HCT116 (cell line): ENCODE measurements around the gene MUC20. TPM values are rescaled to one million over a fixed set of nuclear protein-coding genes. Genes with fewer than 3 reads are reported as not detected.

Experiments used
- ATAC-seq: fragments of 200-7000 bp; cut with Tn5 transposase; 2 replicates; pipeline ENCODE4 v1.9.1; 2020; ENCODE audit warnings: mild to moderate bottlenecking, moderate library complexity
- BruUV-seq: library from RNA; stranded (reverse); fragments of 400-500 nt; replicated peaks from 2 replicates; lab custom pipeline; 2021; lab: Mats Ljungman, UMichigan
- CTCF ChIA-PET: fragments of 300-600 bp; sonication (Branson Sonifier 250); formaldehyde crosslinking; loops from one replicate; lab custom pipeline; 2021; ENCODE audit warnings: antibody characterized with exemption; lab: Charles Lee
- POLR2A ChIA-PET: fragments of 300-600, 350-600 bp; sonication (Branson Sonifier 250); formaldehyde crosslinking; loops from one replicate; lab custom pipeline; 2021; ENCODE audit warnings: antibody characterized with exemption; lab: Charles Lee
- RAD21 ChIA-PET, 2 experiments: fragments of 300-600 bp; sonication (Branson Sonifier 250); formaldehyde crosslinking; loops; one replicate each; lab custom pipeline; 2023; ENCODE audit warnings: low total read pairs in 2 of 2; ENCODE audit not compliant: uncharacterized antibody in 2 of 2, unreplicated experiment in 2 of 2, low non-redundant PET in 1 of 2; lab: Charles Lee
- DNase-seq: peaks from one replicate; pipeline ENCODE4 v3.0.0-alpha.2; 2010; ENCODE audit warnings: low read depth, low spot score
- H2AFZ ChIP-seq: fragments of 200-600 bp; shearing (Covaris generic), sonication (generic); 2 replicates; pipeline ENCODE4 v1.6.1; 2017; ENCODE audit warnings: low read depth, mixed run types, mixed read lengths, antibody characterized with exemption, low read length; ENCODE audit not compliant: poor library complexity, severe bottlenecking
- H3K27ac ChIP-seq: 2 replicates; pipeline ENCODE4 v1.5.1; 2012; ENCODE audit warnings: low read depth, low read length
- H3K27me3 ChIP-seq: fragments of 200-600 bp; sonication (generic); 2 replicates; pipeline ENCODE4 v1.6.1; 2016; ENCODE audit warnings: mixed run types, low read length, mixed read lengths; ENCODE audit not compliant: insufficient read depth
- H3K36me3 ChIP-seq, 2 experiments: fragments of 200-500 bp in 1 of 2; fragments of 200-600 bp in 1 of 2; sonication (Bioruptor generic) in 1 of 2; sonication (generic) in 1 of 2; 2 replicates each; pipeline versions ENCODE4 v1.5.1 to v1.6.1; 2014 to 2016; ENCODE audit warnings: low read length in 2 of 2, inconsistent platforms in 1 of 2, mixed read lengths in 1 of 2, mixed run types in 1 of 2; ENCODE audit not compliant: insufficient read depth in 2 of 2, control insufficient read depth in 1 of 2
- H3K4me1 ChIP-seq, 2 experiments: fragments of 200-600 bp in 1 of 2; sonication (generic) in 1 of 2; 2 replicates each; pipeline versions ENCODE4 v1.5.1 to v1.6.1; 2012 to 2017; ENCODE audit warnings: low read length in 2 of 2, inconsistent platforms in 1 of 2, mild to moderate bottlenecking in 1 of 2, mixed read lengths in 1 of 2, mixed run types in 1 of 2, moderate library complexity in 1 of 2; ENCODE audit not compliant: insufficient read depth in 2 of 2, control insufficient read depth in 1 of 2
- H3K4me2 ChIP-seq: fragments of 200-600 bp; sonication (generic); 2 replicates; pipeline ENCODE4 v1.6.1; 2017; ENCODE audit warnings: mixed run types, low read length, mixed read lengths
- H3K4me3 ChIP-seq, 2 experiments: fragments of 200-600 bp in 1 of 2; sonication (generic) in 1 of 2; replicated peaks in 1 of 2; 2 replicates each; pipeline ENCODE4 v1.5.1; 2011 to 2016; ENCODE audit warnings: low read length in 2 of 2, control low read depth in 1 of 2, low read depth in 1 of 2, mild to moderate bottlenecking in 1 of 2, mixed read lengths in 1 of 2, mixed run types in 1 of 2
- H3K79me2 ChIP-seq: fragments of 200-600 bp; sonication (generic); 2 replicates; pipeline ENCODE4 v1.6.1; 2017; ENCODE audit warnings: mild to moderate bottlenecking, mixed run types, low read length, moderate library complexity, mixed read lengths; ENCODE audit not compliant: insufficient read depth
- H3K9ac ChIP-seq: fragments of 200-600 bp; sonication (generic); 2 replicates; pipeline ENCODE4 v1.6.1; 2016; ENCODE audit warnings: low read length, mixed read lengths
- H3K9me2 ChIP-seq: fragments of 200-600 bp; sonication (generic), shearing (Covaris generic); 2 replicates; pipeline ENCODE4 v1.6.1; 2017; ENCODE audit warnings: mixed run types, mild to moderate bottlenecking, moderate library complexity; ENCODE audit not compliant: insufficient read depth
- H3K9me3 ChIP-seq, 2 experiments: fragments of 200-500 bp in 1 of 2; fragments of 200-600 bp in 1 of 2; sonication (Bioruptor generic) in 1 of 2; sonication (generic) in 1 of 2; 2 replicates each; pipeline ENCODE4 v1.6.1; 2014 to 2017; ENCODE audit warnings: low read length in 2 of 2, mixed read lengths in 2 of 2, inconsistent platforms in 1 of 2, low read depth in 1 of 2, mild to moderate bottlenecking in 1 of 2, mixed run types in 1 of 2, moderate library complexity in 1 of 2; ENCODE audit not compliant: control insufficient read depth in 1 of 2, insufficient read depth in 1 of 2
- H4K20me1 ChIP-seq: fragments of 200-600 bp; sonication (generic), shearing (Covaris generic); 2 replicates; pipeline ENCODE4 v1.6.1; 2017; ENCODE audit warnings: mixed run types, mild to moderate bottlenecking, moderate library complexity; ENCODE audit not compliant: insufficient read depth
- CBX3 ChIP-seq: IDR thresholded peaks from 2 replicates; pipeline ENCODE4 v1.6.1; 2012; ENCODE audit warnings: low read depth
- CEBPB ChIP-seq: IDR thresholded peaks from 2 replicates; pipeline ENCODE4 v1.6.1; 2012; ENCODE audit warnings: low read depth
- EGR1 ChIP-seq: IDR thresholded peaks from 2 replicates; pipeline ENCODE4 v1.6.1; 2012; ENCODE audit warnings: low read depth
- ELF1 ChIP-seq: IDR thresholded peaks from 2 replicates; pipeline ENCODE4 v1.6.1; 2012; ENCODE audit warnings: low read depth, borderline replicate concordance
- EZH2phosphoT487 ChIP-seq: fragments of 200-600 bp; IDR thresholded peaks from 2 replicates; pipeline ENCODE4 v1.6.1; 2018; ENCODE audit warnings: antibody characterized with exemption, borderline replicate concordance
- POLR2A ChIP-seq: IDR thresholded peaks from 2 replicates; pipeline ENCODE4 v1.7.0; 2011; ENCODE audit warnings: borderline replicate concordance; ENCODE audit not compliant: insufficient read depth, insufficient read length; ENCODE audit errors: extremely low read depth
- POLR2AphosphoS5 ChIP-seq: IDR thresholded peaks from 2 replicates; pipeline ENCODE4 v1.6.1; 2011; ENCODE audit warnings: mild to moderate bottlenecking, low read depth, low read length, moderate library complexity
- RAD21 ChIP-seq: IDR thresholded peaks from 2 replicates; pipeline ENCODE4 v1.6.1; 2012; ENCODE audit warnings: low read depth, mild to moderate bottlenecking
- SIN3A ChIP-seq: IDR thresholded peaks from 2 replicates; pipeline ENCODE4 v1.6.1; 2012; ENCODE audit warnings: low read depth
- SP1 ChIP-seq: IDR thresholded peaks from 2 replicates; pipeline ENCODE4 v1.6.1; 2012; ENCODE audit warnings: low read depth
- TCF7L2 ChIP-seq: IDR thresholded peaks from 2 replicates; pipeline ENCODE4 v1.7.0; 2011; ENCODE audit warnings: borderline replicate concordance, inconsistent platforms; ENCODE audit not compliant: insufficient read depth, insufficient read length; ENCODE audit errors: extremely low read depth
- ZFX ChIP-seq: fragments of 450-650 bp; IDR thresholded peaks from 2 replicates; pipeline ENCODE4 v1.6.1; 2017
- intact Hi-C: fragments of 100-400 bp; cut with micrococcal nuclease; formaldehyde crosslinking; loops from 2 replicates; pipeline ENCODE4 v1.10.0; 2022
- total RNA-seq: library from RNA; stranded (reverse); gene quantifications from one replicate; pipeline ENCODE4 v1.2.1, GENCODE V29; 2021; ENCODE audit not compliant: unreplicated experiment
- TF ChIP-seq, protein P1 (sequence below): IDR thresholded peaks from 2 replicates; pipeline ENCODE4 v1.6.1; 2012
- TF ChIP-seq, protein P2 (sequence below): IDR thresholded peaks from 2 replicates; pipeline ENCODE4 v1.6.1; 2011; ENCODE audit warnings: mild to moderate bottlenecking, low read length, moderate library complexity; ENCODE audit not compliant: insufficient replicate concordance; ENCODE audit errors: extremely low read depth

The MUC20 gene
- total RNA-seq, 1 experiment from 2014 or later, result 2.4 TPM

DNA sequence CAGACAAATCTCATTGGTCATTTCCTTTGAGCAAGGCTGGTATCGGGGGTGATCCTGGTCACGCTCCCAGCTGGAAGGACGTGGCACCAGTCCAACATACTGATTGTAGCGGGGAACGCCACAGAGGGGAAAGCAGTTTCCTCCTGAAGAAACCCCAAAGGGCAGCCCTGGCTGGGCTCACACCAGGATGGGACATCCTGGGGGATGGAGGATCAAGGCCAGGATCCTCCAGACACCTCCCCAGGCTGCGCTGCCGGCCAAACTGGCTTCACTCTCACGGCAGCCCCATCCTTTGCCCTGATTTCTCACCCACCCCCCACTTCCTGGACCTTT, 36.6 kb downstream of the MUC20 start:
- ATAC-seq (no peak), DNase-seq (no peak)
- no peaks in the 10 kb centered on the region for H3K27me3 ChIP-seq
- no peak overlapping the region for H2AFZ ChIP-seq
- no peaks in the 10 kb centered on the region for H3K36me3 ChIP-seq
- TF ChIP-seq SP1 (no peak), EGR1 (no peak), POLR2AphosphoS5 (no peak), ZFX (no peak), POLR2A (no peak), CBX3 (no peak), CEBPB (no peak), SIN3A (no peak), ELF1 (no peak), RAD21 (no peak), TCF7L2 (no peak), EZH2phosphoT487 (no peak)
- TF ChIP-seq, protein P1, sequence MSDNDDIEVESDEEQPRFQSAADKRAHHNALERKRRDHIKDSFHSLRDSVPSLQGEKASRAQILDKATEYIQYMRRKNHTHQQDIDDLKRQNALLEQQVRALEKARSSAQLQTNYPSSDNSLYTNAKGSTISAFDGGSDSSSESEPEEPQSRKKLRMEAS, result no peak
- TF ChIP-seq, protein P2, sequence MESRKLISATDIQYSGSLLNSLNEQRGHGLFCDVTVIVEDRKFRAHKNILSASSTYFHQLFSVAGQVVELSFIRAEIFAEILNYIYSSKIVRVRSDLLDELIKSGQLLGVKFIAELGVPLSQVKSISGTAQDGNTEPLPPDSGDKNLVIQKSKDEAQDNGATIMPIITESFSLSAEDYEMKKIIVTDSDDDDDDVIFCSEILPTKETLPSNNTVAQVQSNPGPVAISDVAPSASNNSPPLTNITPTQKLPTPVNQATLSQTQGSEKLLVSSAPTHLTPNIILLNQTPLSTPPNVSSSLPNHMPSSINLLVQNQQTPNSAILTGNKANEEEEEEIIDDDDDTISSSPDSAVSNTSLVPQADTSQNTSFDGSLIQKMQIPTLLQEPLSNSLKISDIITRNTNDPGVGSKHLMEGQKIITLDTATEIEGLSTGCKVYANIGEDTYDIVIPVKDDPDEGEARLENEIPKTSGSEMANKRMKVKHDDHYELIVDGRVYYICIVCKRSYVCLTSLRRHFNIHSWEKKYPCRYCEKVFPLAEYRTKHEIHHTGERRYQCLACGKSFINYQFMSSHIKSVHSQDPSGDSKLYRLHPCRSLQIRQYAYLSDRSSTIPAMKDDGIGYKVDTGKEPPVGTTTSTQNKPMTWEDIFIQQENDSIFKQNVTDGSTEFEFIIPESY, result no peak
- ChIA-PET RAD21 (no interaction called here), CTCF (no interaction called here), POLR2A (no interaction called here)
- no peaks in the 10 kb centered on the region for H3K9me2 ChIP-seq
- intact Hi-C loops, result no loop called here
- H3K27ac ChIP-seq, result no peak overlapping the region
- peaks cover 2 to 8% of the 10 kb centered on the region in 2 experiments; a peak in 2 of 4 replicates for H3K4me1 ChIP-seq
- H3K9ac ChIP-seq, result no peak overlapping the region
- no peaks in the 10 kb centered on the region for H3K79me2 ChIP-seq
- no peaks in the 10 kb centered on the region for H3K9me3 ChIP-seq
- H4K20me1 ChIP-seq, result no peaks in the 10 kb centered on the region
- no TSS peak for BruUV-seq
- H3K4me2 ChIP-seq, result no peak overlapping the region
- no peak overlapping the region for H3K4me3 ChIP-seq
